PFSK-1 (cell line): ENCODE measurements around the gene PLB1.

Experiments
- FOXP2 ChIP-seq: optimal IDR thresholded peaks from 2 replicates; pipeline ENCODE3; 2011; ENCODE audit warnings: borderline replicate concordance, control low read depth, inconsistent platforms; ENCODE audit not compliant: insufficient read depth; ENCODE audit errors: extremely low read length, extremely low read depth
- POLR2AphosphoS5 ChIP-seq: IDR thresholded peaks from 2 replicates; pipeline ENCODE4 v1.6.1; 2012; ENCODE audit warnings: low read depth, mild to moderate bottlenecking, control low read depth, low read length, moderate library complexity
- SIN3A ChIP-seq: IDR thresholded peaks from 2 replicates; pipeline ENCODE4 v1.6.1; 2012; ENCODE audit warnings: mild to moderate bottlenecking, low read length, moderate library complexity, borderline replicate concordance; ENCODE audit not compliant: insufficient read depth
- TAF1 ChIP-seq: IDR thresholded peaks from 2 replicates; pipeline ENCODE4 v1.6.1; 2012; ENCODE audit warnings: low read length, control low read depth, borderline replicate concordance; ENCODE audit not compliant: insufficient read depth
- TF ChIP-seq, protein P1 (sequence below), 2 experiments: IDR thresholded peaks; 2 replicates each; pipeline versions ENCODE4 v1.6.1 to v1.8.0; 2011 to 2012; ENCODE audit warnings: low read depth in 2 of 2, low read length in 2 of 2, control low read depth in 1 of 2, inconsistent platforms in 1 of 2, mild to moderate bottlenecking in 1 of 2, moderate library complexity in 1 of 2; ENCODE audit not compliant: insufficient read depth in 1 of 2

DNA sequence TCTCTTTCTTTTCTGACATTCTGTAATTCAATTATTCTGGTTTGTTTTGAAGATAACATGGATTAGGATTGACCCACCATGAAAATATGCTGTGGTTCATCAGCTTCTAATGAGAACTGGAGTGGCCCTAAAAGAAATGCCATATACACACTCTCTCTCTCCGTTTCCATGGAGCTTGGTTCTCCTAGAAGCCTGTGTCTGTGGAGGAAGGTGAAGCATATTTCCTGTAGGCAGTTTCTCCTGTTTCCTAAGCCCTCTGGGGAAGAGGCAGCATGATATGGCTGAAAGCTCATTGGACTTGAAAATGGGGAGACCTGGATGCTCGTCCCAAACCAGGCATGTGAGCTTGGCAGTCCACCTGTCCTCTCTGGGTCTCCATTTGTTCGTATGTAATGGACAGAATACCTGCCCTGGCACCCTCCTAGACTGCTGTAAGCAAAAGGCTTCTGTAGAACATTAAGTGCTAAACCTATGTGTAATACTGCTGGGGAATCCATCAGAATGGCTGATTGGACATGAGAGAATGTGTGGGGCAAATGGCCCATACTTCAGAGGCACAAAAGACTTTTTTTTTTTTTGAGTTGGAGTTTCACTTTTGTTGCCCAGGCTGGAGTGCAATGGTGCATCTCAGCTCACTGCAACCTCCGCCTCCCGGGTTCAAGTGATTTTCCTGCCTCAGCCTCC lies 180.4 kb downstream of the PLB1 start:
- no peak for TF ChIP-seq POLR2AphosphoS5
- TF ChIP-seq, protein P1, sequence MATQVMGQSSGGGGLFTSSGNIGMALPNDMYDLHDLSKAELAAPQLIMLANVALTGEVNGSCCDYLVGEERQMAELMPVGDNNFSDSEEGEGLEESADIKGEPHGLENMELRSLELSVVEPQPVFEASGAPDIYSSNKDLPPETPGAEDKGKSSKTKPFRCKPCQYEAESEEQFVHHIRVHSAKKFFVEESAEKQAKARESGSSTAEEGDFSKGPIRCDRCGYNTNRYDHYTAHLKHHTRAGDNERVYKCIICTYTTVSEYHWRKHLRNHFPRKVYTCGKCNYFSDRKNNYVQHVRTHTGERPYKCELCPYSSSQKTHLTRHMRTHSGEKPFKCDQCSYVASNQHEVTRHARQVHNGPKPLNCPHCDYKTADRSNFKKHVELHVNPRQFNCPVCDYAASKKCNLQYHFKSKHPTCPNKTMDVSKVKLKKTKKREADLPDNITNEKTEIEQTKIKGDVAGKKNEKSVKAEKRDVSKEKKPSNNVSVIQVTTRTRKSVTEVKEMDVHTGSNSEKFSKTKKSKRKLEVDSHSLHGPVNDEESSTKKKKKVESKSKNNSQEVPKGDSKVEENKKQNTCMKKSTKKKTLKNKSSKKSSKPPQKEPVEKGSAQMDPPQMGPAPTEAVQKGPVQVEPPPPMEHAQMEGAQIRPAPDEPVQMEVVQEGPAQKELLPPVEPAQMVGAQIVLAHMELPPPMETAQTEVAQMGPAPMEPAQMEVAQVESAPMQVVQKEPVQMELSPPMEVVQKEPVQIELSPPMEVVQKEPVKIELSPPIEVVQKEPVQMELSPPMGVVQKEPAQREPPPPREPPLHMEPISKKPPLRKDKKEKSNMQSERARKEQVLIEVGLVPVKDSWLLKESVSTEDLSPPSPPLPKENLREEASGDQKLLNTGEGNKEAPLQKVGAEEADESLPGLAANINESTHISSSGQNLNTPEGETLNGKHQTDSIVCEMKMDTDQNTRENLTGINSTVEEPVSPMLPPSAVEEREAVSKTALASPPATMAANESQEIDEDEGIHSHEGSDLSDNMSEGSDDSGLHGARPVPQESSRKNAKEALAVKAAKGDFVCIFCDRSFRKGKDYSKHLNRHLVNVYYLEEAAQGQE (IDR thresholded peaks at IDR 0.05; ENCODE audit: insufficient read depth in 1 of 2, low read depth in 2 of 2, low read length in 2 of 2): no peak
- TF ChIP-seq SIN3A: no peak
- no peak for TF ChIP-seq TAF1
- TF ChIP-seq FOXP2: no peak
